GM12878 (cell line): ENCODE results near the gene PTPRN2.

Experiments used
- BRCA1 ChIP-seq: IDR thresholded peaks from 2 replicates; pipeline ENCODE4 v1.6.1; 2011; ENCODE audit warnings: low read depth, low read length, improper control_type of control experiment
- EP300 ChIP-seq, 2 experiments: fragments of 150-350 bp in 1 of 2; IDR thresholded peaks; 2 replicates each; pipeline ENCODE4 v1.6.1; 2011 to 2012; ENCODE audit warnings: low read depth in 2 of 2, low read length in 2 of 2, borderline replicate concordance in 1 of 2, improper control_type of control experiment in 1 of 2, inconsistent platforms in 1 of 2; ENCODE audit not compliant: control insufficient read depth in 1 of 2
- FOXM1 ChIP-seq: IDR thresholded peaks from 2 replicates; pipeline ENCODE4 v1.6.1; 2012; ENCODE audit warnings: low read depth, mild to moderate bottlenecking, inconsistent platforms, low read length, moderate library complexity
- POLR2A ChIP-seq: IDR thresholded peaks from 2 replicates; pipeline ENCODE4 v1.6.1; 2011; ENCODE audit warnings: low read depth, mild to moderate bottlenecking, low read length
- POLR2AphosphoS5 ChIP-seq: IDR thresholded peaks from 2 replicates; pipeline ENCODE4 v1.6.1; 2011; ENCODE audit warnings: mild to moderate bottlenecking, low read length, inconsistent platforms
- SMARCA5 ChIP-seq: fragments of 450-650 bp; IDR thresholded peaks from 2 replicates; pipeline ENCODE4 v1.6.1; 2017; ENCODE audit warnings: mild to moderate bottlenecking
- TCF12 ChIP-seq: IDR thresholded peaks from 2 replicates; pipeline ENCODE4 v1.6.1; 2011; ENCODE audit warnings: low read depth, mild to moderate bottlenecking, low read length
- ZNF274 ChIP-seq: IDR thresholded peaks from one replicate; pipeline ENCODE4 v1.8.0; 2011; ENCODE audit not compliant: insufficient read length, insufficient read depth
- TF ChIP-seq, protein P1 (sequence below): fragments of 450-650 bp; IDR thresholded peaks from 2 replicates; pipeline ENCODE4 v1.6.1; 2017; ENCODE audit warnings: mild to moderate bottlenecking, low read depth, inconsistent platforms; ENCODE audit not compliant: poor library complexity, severe bottlenecking
- TF ChIP-seq, protein P2 (sequence below): fragments of 450-650 bp; IDR thresholded peaks from 2 replicates; pipeline ENCODE4 v1.6.1; 2016; ENCODE audit warnings: mild to moderate bottlenecking, moderate library complexity, borderline replicate concordance

DNA sequence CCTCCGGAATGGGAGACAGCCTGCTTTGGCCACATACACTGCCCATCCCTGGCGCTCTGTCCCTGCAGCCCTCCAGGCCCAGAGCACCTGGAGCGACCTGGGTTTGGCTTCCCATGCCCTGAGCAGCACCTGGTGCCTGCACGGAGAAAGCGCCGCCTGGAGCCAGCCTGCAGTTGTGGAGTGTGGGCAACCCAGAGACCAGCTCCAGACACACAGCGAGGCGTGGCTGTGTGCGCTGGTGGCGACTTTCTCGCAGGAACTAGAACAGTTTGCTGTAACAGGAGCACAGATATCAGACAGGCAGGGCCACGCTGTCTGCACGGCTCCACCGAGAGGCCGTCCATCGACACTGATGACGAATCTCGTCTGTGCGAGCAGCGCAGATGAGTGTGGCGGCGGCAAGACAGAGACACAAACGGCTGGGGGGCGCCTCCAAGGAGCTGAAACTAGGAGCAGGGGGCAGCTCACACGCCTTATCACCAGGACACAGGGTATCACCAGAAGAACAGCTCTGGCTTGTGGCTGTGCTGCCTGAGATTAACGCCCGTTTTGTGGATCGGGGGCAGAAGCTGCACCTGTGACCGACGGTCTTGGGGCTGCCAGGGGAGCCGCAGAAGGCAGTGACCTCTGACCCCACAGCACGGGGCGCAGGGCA lies 975.5 kb downstream of the PTPRN2 start:
- no peak for TF ChIP-seq POLR2AphosphoS5
- TF ChIP-seq TCF12: no peak
- TF ChIP-seq BRCA1: no peak
- TF ChIP-seq, protein P1, sequence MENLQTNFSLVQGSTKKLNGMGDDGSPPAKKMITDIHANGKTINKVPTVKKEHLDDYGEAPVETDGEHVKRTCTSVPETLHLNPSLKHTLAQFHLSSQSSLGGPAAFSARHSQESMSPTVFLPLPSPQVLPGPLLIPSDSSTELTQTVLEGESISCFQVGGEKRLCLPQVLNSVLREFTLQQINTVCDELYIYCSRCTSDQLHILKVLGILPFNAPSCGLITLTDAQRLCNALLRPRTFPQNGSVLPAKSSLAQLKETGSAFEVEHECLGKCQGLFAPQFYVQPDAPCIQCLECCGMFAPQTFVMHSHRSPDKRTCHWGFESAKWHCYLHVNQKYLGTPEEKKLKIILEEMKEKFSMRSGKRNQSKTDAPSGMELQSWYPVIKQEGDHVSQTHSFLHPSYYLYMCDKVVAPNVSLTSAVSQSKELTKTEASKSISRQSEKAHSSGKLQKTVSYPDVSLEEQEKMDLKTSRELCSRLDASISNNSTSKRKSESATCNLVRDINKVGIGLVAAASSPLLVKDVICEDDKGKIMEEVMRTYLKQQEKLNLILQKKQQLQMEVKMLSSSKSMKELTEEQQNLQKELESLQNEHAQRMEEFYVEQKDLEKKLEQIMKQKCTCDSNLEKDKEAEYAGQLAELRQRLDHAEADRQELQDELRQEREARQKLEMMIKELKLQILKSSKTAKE: no peak
- no peak for TF ChIP-seq POLR2A
- no peak for TF ChIP-seq FOXM1
- no peak for TF ChIP-seq SMARCA5
- no peak for TF ChIP-seq EP300 (IDR thresholded peaks at IDR 0.05; ENCODE audit: borderline replicate concordance in 1 of 2, control insufficient read depth in 1 of 2, low read depth in 2 of 2, low read length in 2 of 2)
- TF ChIP-seq, protein P2, sequence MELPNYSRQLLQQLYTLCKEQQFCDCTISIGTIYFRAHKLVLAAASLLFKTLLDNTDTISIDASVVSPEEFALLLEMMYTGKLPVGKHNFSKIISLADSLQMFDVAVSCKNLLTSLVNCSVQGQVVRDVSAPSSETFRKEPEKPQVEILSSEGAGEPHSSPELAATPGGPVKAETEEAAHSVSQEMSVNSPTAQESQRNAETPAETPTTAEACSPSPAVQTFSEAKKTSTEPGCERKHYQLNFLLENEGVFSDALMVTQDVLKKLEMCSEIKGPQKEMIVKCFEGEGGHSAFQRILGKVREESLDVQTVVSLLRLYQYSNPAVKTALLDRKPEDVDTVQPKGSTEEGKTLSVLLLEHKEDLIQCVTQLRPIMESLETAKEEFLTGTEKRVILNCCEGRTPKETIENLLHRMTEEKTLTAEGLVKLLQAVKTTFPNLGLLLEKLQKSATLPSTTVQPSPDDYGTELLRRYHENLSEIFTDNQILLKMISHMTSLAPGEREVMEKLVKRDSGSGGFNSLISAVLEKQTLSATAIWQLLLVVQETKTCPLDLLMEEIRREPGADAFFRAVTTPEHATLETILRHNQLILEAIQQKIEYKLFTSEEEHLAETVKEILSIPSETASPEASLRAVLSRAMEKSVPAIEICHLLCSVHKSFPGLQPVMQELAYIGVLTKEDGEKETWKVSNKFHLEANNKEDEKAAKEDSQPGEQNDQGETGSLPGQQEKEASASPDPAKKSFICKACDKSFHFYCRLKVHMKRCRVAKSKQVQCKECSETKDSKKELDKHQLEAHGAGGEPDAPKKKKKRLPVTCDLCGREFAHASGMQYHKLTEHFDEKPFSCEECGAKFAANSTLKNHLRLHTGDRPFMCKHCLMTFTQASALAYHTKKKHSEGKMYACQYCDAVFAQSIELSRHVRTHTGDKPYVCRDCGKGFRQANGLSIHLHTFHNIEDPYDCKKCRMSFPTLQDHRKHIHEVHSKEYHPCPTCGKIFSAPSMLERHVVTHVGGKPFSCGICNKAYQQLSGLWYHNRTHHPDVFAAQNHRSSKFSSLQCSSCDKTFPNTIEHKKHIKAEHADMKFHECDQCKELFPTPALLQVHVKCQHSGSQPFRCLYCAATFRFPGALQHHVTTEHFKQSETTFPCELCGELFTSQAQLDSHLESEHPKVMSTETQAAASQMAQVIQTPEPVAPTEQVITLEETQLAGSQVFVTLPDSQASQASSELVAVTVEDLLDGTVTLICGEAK: no peak
- no peak for TF ChIP-seq ZNF274
